A204.1 (cell line): ENCODE measurements around the gene PRLH.
"Not testable (repeated sequence)": the region's sequence is repeated elsewhere in the genome, so short reads cannot be mapped to it uniquely, and the experiment has no call there.

Experiments
- FAIRE-seq: peaks from 2 replicates; lab custom pipeline; 2012; peaks lifted over from hg19 to GRCh38; lab: Jason Lieb, UNC

PRLH gene

DNA sequence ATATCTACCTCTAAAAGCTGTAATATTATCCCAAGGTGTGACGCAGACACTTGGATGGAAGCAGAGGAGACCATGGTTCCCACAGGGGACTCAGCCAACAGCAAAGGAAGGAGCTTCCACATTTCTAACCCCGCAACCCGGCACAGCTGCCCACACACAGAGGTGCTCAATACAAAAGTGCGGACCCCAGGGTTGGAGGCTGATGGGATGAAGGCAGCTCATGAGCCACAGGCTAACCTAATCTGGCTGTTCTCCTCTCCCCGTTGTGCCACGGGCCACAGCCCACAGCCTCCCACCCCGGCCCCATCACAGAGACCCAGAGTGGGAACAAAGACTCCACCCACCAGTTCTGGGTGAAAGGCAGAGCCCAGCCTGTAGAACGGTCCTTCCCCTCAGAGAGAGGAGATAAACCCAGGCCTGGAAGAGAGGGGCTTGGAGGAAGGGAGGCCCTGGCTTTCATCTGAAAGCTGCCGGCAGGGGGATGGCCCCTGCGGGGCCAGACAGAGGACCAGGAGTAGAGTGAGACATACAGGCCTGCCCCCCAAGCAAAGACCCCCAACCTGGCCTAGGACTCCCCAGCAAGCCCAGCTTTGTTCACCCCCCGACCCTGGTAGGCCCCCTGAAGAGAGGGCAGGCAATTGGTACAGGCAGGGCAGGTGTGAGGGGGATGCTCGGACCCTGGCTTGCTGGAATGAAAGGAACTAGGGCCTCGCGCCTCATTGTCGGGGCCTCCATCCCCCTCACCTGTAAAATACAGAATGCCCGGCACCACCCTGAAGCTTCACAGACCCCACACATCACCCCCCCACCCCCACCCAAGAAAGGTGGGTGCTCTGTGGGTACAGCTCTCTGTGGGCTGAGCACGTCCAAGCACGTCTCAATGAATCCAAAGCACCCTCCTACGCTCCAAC, 17.3 kb downstream of the PRLH start:
- no peak for FAIRE-seq

DNA sequence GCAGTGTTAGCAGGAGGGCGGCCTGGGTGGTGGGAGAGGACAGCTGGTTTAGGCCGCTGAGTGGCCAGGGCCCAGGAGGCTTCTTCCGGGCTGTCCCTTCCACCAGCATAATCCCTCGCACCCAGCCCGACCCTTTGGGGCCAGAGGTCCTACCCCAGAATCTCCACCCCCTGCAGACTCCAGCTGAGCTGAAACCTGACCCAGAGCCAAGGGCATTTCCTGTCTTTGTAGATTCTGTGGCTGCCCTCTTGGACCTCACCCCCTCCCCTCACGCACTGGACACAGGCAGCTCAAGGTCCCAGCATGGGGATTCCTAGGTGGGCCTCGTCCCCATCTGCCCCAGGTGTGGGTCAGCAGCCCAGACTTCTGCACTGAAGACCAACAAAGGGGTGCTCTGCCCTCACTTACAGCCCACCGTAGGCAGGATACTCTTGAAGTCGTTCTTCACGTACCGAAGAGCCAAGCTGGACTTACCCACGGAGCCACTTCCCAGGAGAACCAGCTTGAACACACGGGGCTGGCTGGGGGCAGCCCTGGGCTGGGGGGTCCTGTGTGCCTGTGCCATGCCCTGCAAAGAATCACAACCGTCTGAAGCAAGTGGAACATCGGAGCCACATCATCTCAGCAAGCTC, 19.3 kb downstream of the PRLH start:
- FAIRE-seq = no peak

DNA sequence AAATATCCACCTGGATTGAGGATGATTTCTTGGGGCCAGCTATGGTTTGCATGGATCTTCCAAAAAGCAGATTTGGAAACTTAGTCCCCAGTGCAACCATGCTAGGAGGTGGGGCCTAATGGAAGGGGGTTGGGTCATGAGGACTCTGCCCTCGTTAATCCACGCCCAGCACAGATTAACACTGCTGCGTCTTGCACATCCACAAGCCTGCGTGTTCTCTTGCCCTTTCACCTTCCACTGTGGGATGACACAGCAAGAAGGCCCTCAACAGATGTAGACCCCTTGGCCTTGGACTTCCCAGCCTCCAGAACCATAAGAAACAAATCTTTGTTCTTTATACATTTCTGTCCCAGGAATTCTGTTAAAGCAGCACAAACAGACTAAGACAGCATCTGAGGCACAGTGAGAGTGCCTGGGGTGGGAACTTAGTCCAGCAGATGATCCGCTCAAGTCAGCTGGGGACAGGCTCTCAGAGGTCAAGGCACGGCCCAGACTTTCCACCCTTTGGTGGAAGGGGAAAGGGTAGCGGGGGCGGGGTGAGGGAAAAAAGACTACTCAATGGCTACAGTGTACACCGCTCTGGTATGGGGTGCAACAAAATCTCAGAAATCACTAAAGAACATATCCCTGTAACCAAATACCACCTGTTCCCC, 21.8 kb downstream of the PRLH start:
- no peak for FAIRE-seq

DNA sequence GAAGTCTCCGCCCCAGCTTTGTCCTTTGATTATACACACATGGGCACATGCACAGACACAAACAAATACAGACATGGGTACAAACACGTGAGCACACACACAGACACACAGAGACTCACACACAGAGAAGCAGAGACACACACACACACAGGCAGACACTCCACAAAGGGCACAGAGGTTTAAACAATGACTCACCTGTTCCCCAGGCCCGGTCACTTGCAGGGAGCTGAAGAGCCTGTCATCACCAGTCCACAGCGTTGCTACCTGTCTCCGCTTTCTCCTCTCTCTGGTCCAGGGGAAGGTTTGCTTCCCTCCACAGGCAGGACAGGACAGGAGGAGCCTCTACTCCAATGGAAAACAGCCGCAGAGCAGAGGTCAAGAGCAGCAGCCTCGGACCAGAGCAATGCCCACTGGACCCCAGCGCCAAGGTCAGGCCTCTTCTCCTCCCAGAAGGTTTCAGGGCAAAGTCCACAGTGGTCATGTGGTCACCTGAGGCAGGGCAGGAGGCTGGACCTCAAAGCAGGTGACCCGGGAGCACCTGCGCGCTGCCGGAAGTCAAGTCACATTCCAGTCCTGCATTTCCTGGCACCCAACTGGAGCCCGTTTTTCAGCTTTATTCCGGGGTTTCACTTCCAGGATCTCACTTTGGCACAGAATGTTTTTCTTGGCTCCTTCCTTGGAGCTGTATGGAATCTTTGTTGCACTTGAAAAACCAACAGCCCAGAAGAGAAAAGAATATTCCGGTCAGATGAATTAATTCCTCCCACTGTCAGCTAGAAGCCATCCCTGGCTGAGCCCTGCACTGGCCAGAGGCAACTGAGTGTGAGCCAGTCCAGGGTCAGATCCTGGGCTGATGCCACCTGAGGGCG, 24.1 kb downstream of the PRLH start, which contains the start of gene RAB17:
RAB17 (minus strand) TSS at position 463 of the 869 bp plus-strand sequence. CDS start 4,580 bp downstream, outside the sequence.
- no peak for FAIRE-seq

DNA sequence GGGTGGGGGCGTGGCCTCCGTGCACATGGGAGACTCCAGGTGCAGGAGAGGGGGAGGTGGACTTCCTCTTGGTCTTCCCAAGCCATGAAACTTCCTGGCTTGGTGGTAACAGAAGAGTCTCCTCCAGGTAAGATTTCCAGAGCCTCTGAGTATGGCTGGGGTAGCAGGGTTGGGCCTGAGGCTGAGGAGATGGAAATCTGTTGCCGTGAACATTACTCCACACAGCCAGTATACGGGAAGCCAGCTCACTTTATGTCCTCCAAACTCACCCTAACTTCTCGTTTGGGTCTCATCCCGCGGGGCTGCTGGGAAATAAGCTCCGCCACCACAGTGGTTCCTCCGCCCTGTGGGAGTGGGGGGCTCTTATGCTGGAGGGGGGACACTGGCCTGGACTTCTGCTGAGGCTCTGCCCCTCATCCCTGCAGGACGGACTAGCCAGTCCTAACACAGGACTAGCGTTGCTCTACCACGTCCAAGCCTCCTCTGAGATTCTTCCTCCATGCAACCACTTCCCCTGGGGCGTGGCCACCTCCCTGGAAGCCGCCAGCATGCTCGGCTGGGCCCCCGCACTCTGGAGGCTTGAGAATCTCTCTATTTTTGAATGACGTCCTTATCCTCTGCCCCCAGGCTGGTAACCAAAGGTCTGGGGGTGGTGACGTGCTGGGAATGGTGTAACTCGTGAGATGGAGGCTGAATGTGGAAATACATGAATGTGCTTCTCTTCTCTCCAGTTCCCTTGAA, 24.9 kb downstream of the PRLH start:
- FAIRE-seq = no peak

DNA sequence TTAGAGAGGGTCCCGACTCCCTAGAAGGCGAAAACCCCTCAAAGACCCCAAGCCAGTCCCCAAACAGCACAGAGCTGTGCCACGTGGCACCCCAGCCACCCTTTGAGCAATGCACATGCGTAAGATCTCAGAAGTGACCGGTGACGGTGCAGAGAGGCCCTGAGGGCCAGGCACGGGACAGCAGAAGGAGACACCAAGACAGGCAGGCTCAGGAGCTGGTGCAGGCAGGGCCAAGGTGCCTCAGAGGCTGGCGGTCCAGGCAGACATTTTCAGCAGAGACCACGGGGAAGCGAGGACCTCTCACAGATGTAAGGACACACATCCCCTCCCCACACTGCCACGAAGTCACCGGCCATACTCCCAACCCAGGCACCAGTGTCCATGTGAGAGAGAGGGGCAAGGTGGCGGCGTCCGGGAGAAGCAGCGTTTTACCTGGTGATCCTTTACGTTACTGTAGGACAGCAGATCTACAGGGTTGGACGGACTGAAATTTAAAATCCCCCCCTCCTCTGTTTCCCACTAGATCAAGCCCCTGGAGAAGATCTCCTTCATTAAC, 26.1 kb downstream of the PRLH start:
- FAIRE-seq = no peak

DNA sequence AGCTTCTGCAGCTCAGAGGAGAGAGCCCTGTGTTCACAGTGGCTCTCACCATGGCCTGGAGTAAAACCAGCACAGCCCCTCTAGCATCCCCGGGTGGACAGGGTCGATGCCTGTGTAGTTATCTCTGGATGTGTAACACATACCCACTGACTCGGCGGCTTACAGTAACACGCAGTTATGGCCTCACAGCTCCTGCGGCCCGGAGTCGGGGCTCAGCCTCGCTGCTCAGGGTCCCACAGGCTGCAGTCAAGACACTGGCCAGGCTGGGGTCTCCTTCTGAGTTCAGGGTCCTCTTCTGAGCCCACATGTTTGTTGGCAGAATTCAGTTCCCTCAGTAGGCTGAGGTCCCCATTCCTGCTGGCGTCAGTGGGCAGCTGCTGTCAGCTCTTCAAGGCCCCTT, 26.7 kb downstream of the PRLH start:
- FAIRE-seq = no peak

DNA sequence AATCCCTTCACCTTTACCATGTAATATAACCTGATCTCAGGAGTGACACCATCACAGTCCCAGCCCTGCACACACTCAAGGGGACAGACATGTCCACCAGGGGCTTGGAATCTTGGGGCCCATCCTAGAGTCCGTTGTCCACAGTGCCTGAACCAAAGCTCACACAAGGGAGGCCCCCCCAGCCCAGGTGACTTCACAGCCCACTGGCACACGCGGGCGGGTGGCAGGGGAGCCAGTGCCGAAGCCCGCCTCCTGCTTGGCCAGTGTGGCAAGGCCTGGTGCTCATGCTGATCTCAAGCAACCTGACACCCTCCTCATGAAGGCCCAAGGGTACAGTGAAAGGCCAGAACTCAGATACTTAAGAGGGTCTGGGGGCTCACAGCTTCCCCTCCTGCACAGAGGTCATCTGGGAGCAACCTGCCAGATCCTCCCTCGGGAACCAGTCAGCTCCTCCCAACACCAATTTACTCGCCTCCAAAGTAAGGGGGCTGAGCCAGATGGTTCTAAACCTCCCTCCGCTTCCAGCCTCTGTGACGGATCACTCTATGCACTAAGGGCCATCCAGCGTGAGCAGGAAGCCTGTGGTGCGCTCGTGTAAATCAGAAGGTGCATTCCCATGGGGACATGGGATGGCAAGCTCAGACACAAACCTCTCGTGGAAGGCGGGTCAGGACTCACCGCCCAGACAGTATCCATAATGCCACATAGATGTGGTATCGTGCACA, 27.4 kb downstream of the PRLH start:
- FAIRE-seq = no peak

DNA sequence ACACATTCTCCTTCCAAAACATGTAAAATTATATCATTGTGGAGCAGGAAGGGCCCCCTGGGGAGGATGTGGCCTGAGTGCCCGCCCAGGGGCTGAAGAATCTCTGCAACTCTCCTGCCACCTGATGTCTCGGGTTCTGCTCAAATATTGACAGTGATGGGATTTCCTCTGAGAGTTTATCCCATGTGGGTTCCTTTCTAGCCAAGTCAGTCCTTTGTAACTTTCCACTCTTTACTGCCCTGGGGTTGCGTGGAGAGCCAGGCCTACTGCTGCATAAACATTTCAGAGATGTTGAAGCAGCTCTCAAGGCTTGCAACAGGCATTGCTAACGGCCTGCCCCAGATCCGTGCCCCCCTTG, 28.1 kb downstream of the PRLH start:
- FAIRE-seq = no peak

DNA sequence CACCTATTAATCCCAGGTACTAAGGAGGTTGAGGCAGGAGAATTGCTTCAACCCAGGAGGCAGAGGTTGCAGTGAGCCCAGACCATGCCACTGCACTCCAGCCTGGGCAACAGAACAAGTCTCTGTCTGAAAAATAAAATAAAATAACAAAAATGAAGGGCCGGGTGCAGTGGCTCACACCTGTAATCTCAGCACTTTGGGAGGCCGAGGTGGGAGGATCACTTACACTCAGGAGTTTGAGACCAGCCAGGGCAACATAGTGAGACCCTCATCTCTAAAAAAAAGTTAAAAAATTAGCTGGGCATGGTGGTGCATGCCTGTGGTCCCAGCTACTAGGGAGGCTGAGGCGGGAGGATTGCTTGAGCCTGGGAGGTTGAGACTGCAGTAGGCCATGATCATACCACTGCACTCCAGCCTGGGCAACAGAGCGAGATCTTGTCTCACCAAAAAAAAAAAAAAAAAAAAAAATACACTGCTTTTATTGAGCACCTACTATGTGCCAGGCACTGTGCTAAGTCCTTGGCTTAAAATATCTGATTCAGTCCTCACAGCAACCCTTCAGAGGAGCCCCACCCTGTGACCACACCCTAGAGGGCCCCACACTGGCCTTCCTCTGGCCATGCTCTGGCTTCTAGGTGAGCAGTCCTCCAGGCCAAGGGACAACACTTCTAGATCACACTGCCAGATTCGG, 29.6 kb downstream of the PRLH start:
- FAIRE-seq = not testable (repeated sequence)

DNA sequence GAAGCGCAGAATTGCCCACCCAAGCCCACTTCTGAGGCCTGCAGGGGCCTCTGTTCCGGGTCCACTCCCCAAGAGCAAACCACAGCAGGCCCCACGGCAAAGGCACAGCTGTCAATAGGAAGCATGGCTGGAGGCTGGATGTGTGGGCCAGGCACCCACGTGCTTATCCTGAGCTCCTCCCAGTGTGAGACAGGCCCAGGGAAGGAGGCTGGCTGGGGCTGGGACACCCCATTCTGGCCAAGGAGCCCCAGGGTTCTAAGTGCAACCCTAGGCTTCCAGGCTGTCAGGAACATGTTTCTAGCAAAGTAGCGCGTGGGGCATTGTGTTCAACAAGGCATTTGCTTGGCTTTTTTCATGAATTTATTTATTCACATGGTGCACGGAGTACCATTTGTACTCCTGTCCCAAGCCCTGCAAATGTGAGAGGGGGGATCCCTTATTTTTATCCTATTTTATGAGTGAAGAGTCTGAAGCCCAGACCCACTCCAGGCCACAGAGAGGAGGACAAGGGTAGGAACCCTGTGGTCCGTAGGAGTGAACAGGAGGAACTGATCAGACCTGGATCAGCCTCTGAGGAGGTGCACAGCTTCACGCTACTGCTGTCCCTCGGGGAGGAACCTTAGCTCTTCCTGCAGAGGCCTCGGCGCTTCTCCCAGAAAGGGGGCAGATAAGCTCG, 30.3 kb downstream of the PRLH start:
- no peak for FAIRE-seq

DNA sequence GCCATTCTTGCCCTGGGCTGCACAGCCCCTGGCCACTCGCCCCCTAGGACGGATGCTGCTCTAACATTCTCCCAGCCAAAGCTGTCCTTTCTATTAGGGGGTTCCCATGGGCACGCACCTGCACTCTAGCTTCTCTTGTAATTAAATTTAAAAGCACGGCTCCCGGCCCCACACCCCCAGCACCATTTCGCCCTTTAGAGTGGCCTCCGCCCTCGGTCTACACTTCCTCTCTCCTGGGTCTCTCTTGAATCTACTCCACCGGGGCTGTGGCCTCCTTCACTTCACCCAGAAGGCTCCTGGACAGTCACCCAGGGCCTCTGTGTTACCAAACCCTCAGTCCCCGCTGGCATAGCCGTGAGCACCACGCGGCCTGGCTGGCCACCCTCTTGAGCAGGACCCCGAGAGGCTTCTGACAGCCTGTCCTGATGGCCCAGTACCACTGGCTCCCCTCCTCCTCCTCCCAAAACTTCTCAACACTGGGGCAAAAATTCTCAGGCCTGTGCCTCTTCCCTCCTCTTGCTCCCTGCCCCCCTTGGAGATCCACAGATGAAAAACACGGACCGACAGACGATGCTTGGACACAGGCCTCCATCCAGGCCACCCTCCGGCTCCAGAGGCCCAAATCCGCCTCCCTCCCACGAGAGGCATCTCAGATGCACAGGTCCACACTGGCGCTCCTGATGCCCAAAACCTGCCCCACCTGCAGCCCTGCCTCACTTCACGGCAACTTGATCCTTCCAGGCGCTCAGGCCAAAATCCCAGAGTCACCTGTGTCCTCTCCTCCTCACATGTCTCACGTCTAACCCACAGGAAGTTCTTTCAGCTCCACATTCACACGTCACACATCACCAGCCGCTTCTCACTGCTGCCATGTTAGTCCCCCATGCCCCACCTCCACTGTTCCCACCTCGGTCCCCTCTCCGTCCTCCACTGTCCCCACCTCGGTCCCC, 31.1 kb downstream of the PRLH start:
- no peak for FAIRE-seq

DNA sequence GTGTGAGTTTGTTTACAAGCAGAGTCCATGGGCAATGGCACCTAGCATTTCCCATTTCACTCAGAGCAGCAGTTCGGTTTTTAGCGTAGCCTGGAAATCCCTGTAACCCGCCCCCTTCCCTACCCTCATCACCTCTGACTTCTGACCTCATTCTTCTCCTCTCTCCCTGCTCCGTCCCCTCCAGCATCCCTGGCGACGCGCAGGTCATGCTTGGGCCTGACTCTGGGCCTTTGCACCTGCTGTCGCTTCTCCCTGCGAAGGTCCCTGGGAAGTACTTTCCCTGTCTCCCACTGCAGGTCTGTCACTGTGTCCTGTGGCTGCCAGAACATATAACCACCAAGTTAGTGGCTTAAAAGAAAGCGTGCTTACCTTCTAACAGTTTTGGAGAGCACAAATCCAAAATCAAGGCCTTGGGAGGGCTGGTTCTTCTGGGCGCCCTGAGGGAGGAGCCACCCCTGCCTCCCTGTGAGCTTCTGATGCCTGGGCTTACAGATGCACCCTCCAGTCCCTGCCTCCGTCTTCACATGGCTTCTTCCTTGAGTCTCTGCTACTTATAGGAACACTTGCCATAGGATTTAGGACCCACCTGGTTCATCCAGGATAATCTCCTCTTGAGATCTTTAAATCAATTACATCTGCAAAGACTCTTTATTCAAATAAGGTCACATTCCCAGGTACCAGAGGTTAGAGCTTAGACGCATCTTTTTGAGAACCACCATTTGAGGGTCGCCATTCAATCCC, 32.3 kb downstream of the PRLH start:
- FAIRE-seq = no peak

DNA sequence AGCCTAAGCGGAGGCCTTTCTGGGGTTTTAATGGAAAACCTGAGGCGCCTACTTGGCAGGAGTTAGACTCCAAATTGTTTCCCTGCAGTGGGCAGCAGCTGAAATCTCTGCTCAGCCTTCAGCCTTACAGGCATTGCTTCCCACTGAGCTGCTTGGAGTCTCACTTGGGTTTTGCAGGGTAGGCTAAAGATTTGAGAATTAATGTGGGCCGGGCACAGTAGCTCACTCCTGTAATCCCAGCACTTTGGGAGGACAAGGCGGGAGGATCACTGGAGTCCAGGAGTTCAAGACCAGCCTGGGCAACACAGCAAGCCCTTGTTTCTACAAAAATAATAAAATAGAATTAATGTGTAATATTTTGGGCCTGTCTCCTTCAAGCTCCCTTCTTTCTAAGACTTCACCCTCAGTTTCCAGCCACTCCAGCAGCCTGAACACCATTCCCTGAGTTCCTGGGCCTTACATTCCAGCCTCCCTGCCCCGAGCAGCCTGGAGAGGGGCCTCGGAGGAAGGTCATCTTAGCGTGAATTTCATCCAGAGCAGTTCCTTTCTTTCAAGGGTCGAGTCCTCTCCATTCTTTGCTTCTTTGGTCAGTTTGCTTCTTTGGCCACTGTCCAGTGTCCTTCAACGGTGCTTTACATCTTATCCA, 33.2 kb downstream of the PRLH start:
- no peak for FAIRE-seq

DNA sequence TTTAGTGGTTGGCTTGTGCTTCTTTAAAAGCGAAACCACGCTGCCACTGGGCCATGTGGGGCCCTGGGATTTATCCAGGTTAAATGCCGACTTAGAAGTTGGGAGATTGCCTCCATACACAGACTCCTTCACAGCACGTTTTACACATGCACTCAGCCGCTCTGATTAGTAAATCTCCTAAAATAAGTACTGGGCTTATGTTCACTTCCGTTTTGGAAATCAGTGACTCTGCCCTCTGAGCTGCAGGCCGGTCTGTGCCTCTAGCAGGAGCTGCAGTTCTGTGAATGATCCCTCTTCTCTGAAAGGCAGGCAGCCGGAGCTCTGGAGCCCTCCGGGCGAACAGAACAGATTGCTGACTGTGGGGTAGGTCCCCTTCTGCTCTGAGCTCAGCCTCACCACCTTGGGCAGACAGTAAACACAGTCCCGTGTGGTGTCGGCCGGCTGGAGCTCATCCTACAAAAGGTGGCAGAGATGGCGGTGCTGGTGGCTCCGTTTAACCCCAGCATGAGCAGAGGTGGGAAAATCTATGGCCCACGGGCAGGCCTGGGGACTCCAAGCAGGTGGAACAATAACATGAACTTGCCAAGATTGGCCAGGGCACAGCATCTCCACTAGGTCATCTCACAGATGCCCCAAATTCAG, 34.0 kb downstream of the PRLH start:
- no peak for FAIRE-seq

DNA sequence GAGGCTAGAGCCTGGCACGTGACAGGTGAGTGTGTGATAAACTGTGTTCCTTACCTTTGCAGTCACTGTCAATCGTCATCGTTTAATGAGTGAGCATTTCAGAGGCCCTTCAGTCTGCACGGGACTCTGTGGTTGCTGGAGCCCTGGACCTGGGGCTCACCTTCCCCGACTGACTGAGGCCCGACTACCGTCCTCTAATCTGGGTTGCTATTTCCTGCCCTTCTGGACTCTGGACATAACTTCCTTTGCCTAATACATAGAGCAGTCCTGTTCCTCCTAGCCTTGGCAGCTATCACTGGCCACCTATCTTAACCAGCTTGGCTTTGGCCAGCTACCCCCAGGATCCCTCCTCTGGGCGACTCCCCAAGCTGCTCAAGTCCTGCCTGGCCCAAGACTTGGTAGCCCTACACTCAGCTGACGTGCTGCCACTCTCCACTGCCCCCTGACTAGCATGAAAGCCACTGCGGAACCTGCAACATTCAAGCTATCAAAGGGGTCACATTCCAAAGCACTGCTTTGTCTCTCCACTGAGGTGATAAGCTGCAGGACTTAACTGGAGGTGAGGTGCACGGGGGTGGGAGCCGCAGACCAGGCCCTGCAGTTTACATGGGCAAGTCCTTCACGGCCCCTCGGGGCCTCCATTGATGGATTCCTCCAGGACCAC, 35.2 kb downstream of the PRLH start:
- no peak for FAIRE-seq
